ENCODE measurements around the gene APBA2. TPM values are rescaled to one million over a fixed set of nuclear protein-coding genes. Genes with fewer than 3 reads are reported as not detected.

The APBA2 gene
- total RNA-seq, 1 donor from 2014 or later: 30.0 TPM

- TF ChIP-seq CTCF (conservative IDR thresholded peaks at IDR 0.05; ENCODE audit: low read depth, low read length): no peak
- no peak for DNase-seq (ENCODE audit: low read depth)
Measured at GRCh38 chr15:28993720-28994053, 107.9 kb downstream of the APBA2 start.

GRCh38 chr15:28994142-28994830 lies 108.5 kb downstream of the APBA2 start:
- TF ChIP-seq CTCF (conservative IDR thresholded peaks at IDR 0.05; ENCODE audit: low read depth, low read length): no peak
- H3K4me3 ChIP-seq (ENCODE audit: low read depth, low read length): no peak overlapping the region
- DNase-seq (ENCODE audit: low read depth): no peak

More at GRCh38 chr15:28993720-28994053, 107.9 kb downstream of the APBA2 start:
- H3K4me3 ChIP-seq (ENCODE audit: low read depth, low read length): no peak overlapping the region

- no peak for TF ChIP-seq CTCF (conservative IDR thresholded peaks at IDR 0.05; ENCODE audit: low read depth, low read length)
- no peak overlapping the region for H3K4me3 ChIP-seq (ENCODE audit: low read depth, low read length)
- no peak for DNase-seq (ENCODE audit: low read depth)
Measured at GRCh38 chr15:28994831-28995596, 109.2 kb downstream of the APBA2 start.

GRCh38 chr15:28995705-28996104 lies 109.9 kb downstream of the APBA2 start:
- H3K4me3 ChIP-seq (ENCODE audit: low read depth, low read length): no peak overlapping the region
- DNase-seq (ENCODE audit: low read depth): no peak
- no peak for TF ChIP-seq CTCF (conservative IDR thresholded peaks at IDR 0.05; ENCODE audit: low read depth, low read length)

- TF ChIP-seq CTCF (conservative IDR thresholded peaks at IDR 0.05; ENCODE audit: low read depth, low read length): no peak
- no peak overlapping the region for H3K4me3 ChIP-seq (ENCODE audit: low read depth, low read length)
- DNase-seq (ENCODE audit: low read depth): no peak
Measured at GRCh38 chr15:28996289-28996688, 110.5 kb downstream of the APBA2 start.

GRCh38 chr15:28996953-28997352 lies 111.2 kb downstream of the APBA2 start:
- DNase-seq (ENCODE audit: low read depth): no peak
- TF ChIP-seq CTCF (conservative IDR thresholded peaks at IDR 0.05; ENCODE audit: low read depth, low read length): no peak
- H3K4me3 ChIP-seq (ENCODE audit: low read depth, low read length): no peak overlapping the region
